ENCODE measurements around the gene MYH16. TPM values are rescaled to one million over a fixed set of nuclear protein-coding genes. Genes with fewer than 3 reads are reported as not detected.

The MYH16 gene
- total RNA-seq, 1 donor from 2014 or later: not detected

GRCh38 chr7:99243751-99244337 lies 28.8 kb upstream of the MYH16 start:
- Mint-ChIP-seq H3K27me3 (peaks cover 11% of the 10 kb centered on the region), H3K36me3 (ENCODE audit: low read depth) (no peaks in the 10 kb centered on the region), H3K4me3 (no peak overlapping the region), H3K9me3 (no peaks in the 10 kb centered on the region), H3K4me1 (no peaks in the 10 kb centered on the region), H3K27ac (no peak overlapping the region)
- DNase-seq (no peak), ATAC-seq (ENCODE audit: low read depth) (no peak)
- intact Hi-C loops (cut with micrococcal nuclease): no loop called here
- TF ChIP-seq CTCF (IDR thresholded peaks at IDR 0.05): no peak
- ChIA-PET CTCF (no interaction called here), POLR2A (no interaction called here)

- TF ChIP-seq CTCF (IDR thresholded peaks at IDR 0.05): no peak
- intact Hi-C loops (cut with micrococcal nuclease): no loop called here
- Mint-ChIP-seq H3K27ac (no peak overlapping the region), H3K36me3 (ENCODE audit: low read depth) (no peaks in the 10 kb centered on the region), H3K4me3 (no peak overlapping the region), H3K4me1 (no peaks in the 10 kb centered on the region), H3K27me3 (peaks cover 5% of the 10 kb centered on the region), H3K9me3 (no peaks in the 10 kb centered on the region)
- DNase-seq (no peak), ATAC-seq (ENCODE audit: low read depth) (no peak)
- POLR2A ChIA-PET: no interaction called here
- CTCF ChIA-PET: no interaction called here
Measured at GRCh38 chr7:99244939-99245338, 27.7 kb upstream of the MYH16 start.

GRCh38 chr7:99248391-99249095 lies 24.1 kb upstream of the MYH16 start:
- no peaks in the 10 kb centered on the region for H3K4me1 Mint-ChIP-seq
- H3K36me3 Mint-ChIP-seq (ENCODE audit: low read depth): no peaks in the 10 kb centered on the region
- ATAC-seq (ENCODE audit: low read depth) (no peak), DNase-seq (no peak)
- intact Hi-C loops (cut with micrococcal nuclease): no loop called here
- CTCF ChIA-PET: no interaction called here
- no peaks in the 10 kb centered on the region for H3K9me3 Mint-ChIP-seq
- no peak for TF ChIP-seq CTCF (IDR thresholded peaks at IDR 0.05)
- H3K27me3 Mint-ChIP-seq: peaks cover 2% of the 10 kb centered on the region
- no peak overlapping the region for H3K4me3 Mint-ChIP-seq
- POLR2A ChIA-PET: no interaction called here
- no peak overlapping the region for H3K27ac Mint-ChIP-seq

- no peak overlapping the region for H3K27ac Mint-ChIP-seq
- TF ChIP-seq CTCF (IDR thresholded peaks at IDR 0.05): no peak
- ATAC-seq (ENCODE audit: low read depth) (no peak), DNase-seq (no peak)
- CTCF ChIA-PET: no interaction called here
- POLR2A ChIA-PET: interaction anchor here (0.7 kb wide), 1 partner anchor 20 kb away, joined by 6 read pairs; no protein-coding TSS in a partner anchor
- H3K27me3 Mint-ChIP-seq: peaks cover 1% of the 10 kb centered on the region
- H3K36me3 Mint-ChIP-seq (ENCODE audit: low read depth): no peaks in the 10 kb centered on the region
- H3K4me1 Mint-ChIP-seq: no peaks in the 10 kb centered on the region
- intact Hi-C loops (cut with micrococcal nuclease): no loop called here
- no peak overlapping the region for H3K4me3 Mint-ChIP-seq
- H3K9me3 Mint-ChIP-seq: no peaks in the 10 kb centered on the region
Measured at GRCh38 chr7:99249985-99250575, 22.6 kb upstream of the MYH16 start.

- no peak for DNase-seq
- TF ChIP-seq CTCF (IDR thresholded peaks at IDR 0.05): no peak
- intact Hi-C loops (cut with micrococcal nuclease): no loop called here
- Mint-ChIP-seq H3K4me3 (no peak overlapping the region), H3K27me3 (no peaks in the 10 kb centered on the region), H3K9me3 (no peaks in the 10 kb centered on the region), H3K27ac (no peak overlapping the region), H3K36me3 (ENCODE audit: low read depth) (no peaks in the 10 kb centered on the region), H3K4me1 (no peaks in the 10 kb centered on the region)
- POLR2A ChIA-PET: no interaction called here
- no peak for ATAC-seq (ENCODE audit: low read depth)
- CTCF ChIA-PET: no interaction called here
Measured at GRCh38 chr7:99252166-99252895, 20.3 kb upstream of the MYH16 start.
